Adrenal gland (tissue), 5 donors: Measurements from ENCODE around the gene REXO1.

Experiments
- POLR2A ChIP-seq, 2 donors: fragments of 450-650 bp; IDR thresholded peaks; one replicate each; pipeline ENCODE4 v1.6.1; 2017; ENCODE audit warnings: antibody characterized with exemption in 2 of 2, mild to moderate bottlenecking in 2 of 2, moderate library complexity in 1 of 2
- TF ChIP-seq, protein P1 (sequence below), 6 experiments: fragments of 450-650 bp in 4 of 6; fragments of 200-600 bp in 2 of 6; sonication (generic) in 1 of 6; IDR thresholded peaks; 1 replicate in 5 of 6; 2 replicates in 1 of 6; pipeline versions ENCODE4 v1.5.1 to v1.8.0; 2016 to 2021; ENCODE audit warnings: antibody characterized with exemption in 6 of 6, mild to moderate bottlenecking in 2 of 6, moderate library complexity in 1 of 6
- donor health status: DM: no; HTN: no; CAD: no.

- TF ChIP-seq, protein P1, sequence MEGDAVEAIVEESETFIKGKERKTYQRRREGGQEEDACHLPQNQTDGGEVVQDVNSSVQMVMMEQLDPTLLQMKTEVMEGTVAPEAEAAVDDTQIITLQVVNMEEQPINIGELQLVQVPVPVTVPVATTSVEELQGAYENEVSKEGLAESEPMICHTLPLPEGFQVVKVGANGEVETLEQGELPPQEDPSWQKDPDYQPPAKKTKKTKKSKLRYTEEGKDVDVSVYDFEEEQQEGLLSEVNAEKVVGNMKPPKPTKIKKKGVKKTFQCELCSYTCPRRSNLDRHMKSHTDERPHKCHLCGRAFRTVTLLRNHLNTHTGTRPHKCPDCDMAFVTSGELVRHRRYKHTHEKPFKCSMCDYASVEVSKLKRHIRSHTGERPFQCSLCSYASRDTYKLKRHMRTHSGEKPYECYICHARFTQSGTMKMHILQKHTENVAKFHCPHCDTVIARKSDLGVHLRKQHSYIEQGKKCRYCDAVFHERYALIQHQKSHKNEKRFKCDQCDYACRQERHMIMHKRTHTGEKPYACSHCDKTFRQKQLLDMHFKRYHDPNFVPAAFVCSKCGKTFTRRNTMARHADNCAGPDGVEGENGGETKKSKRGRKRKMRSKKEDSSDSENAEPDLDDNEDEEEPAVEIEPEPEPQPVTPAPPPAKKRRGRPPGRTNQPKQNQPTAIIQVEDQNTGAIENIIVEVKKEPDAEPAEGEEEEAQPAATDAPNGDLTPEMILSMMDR (IDR thresholded peaks at IDR 0.05) = no peak
- no peak for TF ChIP-seq POLR2A (IDR thresholded peaks at IDR 0.05)
Observed at GRCh38 chr19:1845642-1846041, 2.6 kb downstream of the REXO1 start.
